Ishikawa (cell line): ENCODE data around the gene DIAPH2.

Experiments used
- CEBPB ChIP-seq: IDR thresholded peaks from 2 replicates; pipeline ENCODE4 v1.6.1; 2012
- CREB1 ChIP-seq: IDR thresholded peaks from 2 replicates; pipeline ENCODE4 v1.6.1; 2012; ENCODE audit warnings: low read depth
- EGR1 ChIP-seq: IDR thresholded peaks from 2 replicates; pipeline ENCODE4 v1.6.1; 2012
- EP300 ChIP-seq: IDR thresholded peaks from 2 replicates; pipeline ENCODE4 v1.6.1; 2012; ENCODE audit warnings: borderline replicate concordance
- FOXM1 ChIP-seq: IDR thresholded peaks from 2 replicates; pipeline ENCODE4 v1.6.1; 2012; ENCODE audit warnings: low read depth, borderline replicate concordance
- NFIC ChIP-seq: IDR thresholded peaks from 2 replicates; pipeline ENCODE4 v1.6.1; 2012
- RAD21 ChIP-seq: IDR thresholded peaks from 2 replicates; pipeline ENCODE4 v1.6.1; 2012; ENCODE audit warnings: low read depth
- TAF1 ChIP-seq: IDR thresholded peaks from 2 replicates; pipeline ENCODE4 v1.6.1; 2012; ENCODE audit warnings: low read depth, mild to moderate bottlenecking
- TCF12 ChIP-seq: IDR thresholded peaks from 2 replicates; pipeline ENCODE4 v1.6.1; 2012; ENCODE audit warnings: low read depth
- TEAD4 ChIP-seq: IDR thresholded peaks from 2 replicates; pipeline ENCODE4 v1.6.1; 2012
- YY1 ChIP-seq: IDR thresholded peaks from 2 replicates; pipeline ENCODE4 v1.6.1; 2012; ENCODE audit warnings: low read depth
- ZBTB7A ChIP-seq: IDR thresholded peaks from 2 replicates; pipeline ENCODE4 v1.6.1; 2012; ENCODE audit warnings: low read depth
- TF ChIP-seq, protein P1 (sequence below): IDR thresholded peaks from 2 replicates; pipeline ENCODE4 v1.6.1; 2012
- TF ChIP-seq, protein P2 (sequence below): IDR thresholded peaks from 2 replicates; pipeline ENCODE4 v1.6.1; 2012; ENCODE audit warnings: low read depth, mild to moderate bottlenecking
- TF ChIP-seq, protein P3 (sequence below): IDR thresholded peaks from 2 replicates; pipeline ENCODE4 v1.6.1; 2012

DIAPH2 gene

DNA sequence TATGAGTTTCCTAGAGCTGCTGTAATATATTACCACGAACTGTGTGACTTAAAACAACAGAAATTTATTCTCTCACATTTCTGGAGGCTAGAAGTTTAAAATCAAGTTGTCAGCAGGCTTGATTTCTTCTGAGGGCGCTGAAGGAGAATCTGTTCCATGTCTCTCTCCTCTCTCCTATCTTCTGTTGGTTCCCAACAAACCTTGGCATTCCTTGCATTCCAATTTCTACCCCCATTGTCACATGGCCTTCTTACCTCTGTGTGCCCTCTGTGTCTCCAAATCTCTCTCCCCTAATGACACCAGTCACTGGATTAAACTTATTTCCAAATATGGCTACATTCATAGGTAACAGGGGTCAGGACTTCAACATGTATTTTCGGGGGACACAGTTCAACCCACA lies 871.7 kb downstream of the DIAPH2 start:
- TF ChIP-seq, protein P1, sequence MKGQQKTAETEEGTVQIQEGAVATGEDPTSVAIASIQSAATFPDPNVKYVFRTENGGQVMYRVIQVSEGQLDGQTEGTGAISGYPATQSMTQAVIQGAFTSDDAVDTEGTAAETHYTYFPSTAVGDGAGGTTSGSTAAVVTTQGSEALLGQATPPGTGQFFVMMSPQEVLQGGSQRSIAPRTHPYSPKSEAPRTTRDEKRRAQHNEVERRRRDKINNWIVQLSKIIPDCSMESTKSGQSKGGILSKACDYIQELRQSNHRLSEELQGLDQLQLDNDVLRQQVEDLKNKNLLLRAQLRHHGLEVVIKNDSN, result no peak
- TF ChIP-seq CEBPB (no peak), YY1 (no peak), TCF12 (no peak)
- TF ChIP-seq, protein P2, sequence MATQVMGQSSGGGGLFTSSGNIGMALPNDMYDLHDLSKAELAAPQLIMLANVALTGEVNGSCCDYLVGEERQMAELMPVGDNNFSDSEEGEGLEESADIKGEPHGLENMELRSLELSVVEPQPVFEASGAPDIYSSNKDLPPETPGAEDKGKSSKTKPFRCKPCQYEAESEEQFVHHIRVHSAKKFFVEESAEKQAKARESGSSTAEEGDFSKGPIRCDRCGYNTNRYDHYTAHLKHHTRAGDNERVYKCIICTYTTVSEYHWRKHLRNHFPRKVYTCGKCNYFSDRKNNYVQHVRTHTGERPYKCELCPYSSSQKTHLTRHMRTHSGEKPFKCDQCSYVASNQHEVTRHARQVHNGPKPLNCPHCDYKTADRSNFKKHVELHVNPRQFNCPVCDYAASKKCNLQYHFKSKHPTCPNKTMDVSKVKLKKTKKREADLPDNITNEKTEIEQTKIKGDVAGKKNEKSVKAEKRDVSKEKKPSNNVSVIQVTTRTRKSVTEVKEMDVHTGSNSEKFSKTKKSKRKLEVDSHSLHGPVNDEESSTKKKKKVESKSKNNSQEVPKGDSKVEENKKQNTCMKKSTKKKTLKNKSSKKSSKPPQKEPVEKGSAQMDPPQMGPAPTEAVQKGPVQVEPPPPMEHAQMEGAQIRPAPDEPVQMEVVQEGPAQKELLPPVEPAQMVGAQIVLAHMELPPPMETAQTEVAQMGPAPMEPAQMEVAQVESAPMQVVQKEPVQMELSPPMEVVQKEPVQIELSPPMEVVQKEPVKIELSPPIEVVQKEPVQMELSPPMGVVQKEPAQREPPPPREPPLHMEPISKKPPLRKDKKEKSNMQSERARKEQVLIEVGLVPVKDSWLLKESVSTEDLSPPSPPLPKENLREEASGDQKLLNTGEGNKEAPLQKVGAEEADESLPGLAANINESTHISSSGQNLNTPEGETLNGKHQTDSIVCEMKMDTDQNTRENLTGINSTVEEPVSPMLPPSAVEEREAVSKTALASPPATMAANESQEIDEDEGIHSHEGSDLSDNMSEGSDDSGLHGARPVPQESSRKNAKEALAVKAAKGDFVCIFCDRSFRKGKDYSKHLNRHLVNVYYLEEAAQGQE, result no peak

DNA sequence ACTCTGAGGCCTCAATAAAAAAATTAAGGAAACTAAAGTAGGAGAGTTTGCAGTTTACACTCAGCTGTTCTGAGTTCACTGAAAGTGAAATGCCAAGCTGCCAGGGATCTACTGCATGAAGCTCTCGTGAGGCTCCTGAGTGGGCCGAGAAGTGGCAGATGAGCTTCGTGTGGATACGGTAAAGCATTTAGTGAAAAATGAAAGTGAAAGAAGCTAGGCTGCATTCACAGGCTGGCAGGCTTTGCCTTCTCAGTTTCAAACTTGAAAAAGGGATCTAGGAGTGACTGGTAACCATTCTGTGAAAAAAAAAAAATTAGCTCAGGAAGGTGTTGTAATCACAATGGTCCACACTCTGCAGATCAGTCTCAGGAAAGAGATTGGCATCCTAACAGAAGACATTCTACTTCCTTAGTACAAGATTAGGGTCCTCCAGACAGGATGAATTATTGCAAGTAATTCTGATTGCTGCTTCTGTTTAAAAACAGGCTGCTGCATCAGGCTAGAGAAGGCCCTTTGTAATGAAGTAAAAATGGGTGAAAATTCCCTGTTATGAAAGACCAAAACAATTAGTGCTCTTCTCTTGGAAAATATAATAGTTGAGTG lies 879.0 kb downstream of the DIAPH2 start:
- TF ChIP-seq, protein P3, sequence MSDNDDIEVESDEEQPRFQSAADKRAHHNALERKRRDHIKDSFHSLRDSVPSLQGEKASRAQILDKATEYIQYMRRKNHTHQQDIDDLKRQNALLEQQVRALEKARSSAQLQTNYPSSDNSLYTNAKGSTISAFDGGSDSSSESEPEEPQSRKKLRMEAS, result no peak
- no peak for TF ChIP-seq NFIC
- TF ChIP-seq, protein P1, result no peak

DNA sequence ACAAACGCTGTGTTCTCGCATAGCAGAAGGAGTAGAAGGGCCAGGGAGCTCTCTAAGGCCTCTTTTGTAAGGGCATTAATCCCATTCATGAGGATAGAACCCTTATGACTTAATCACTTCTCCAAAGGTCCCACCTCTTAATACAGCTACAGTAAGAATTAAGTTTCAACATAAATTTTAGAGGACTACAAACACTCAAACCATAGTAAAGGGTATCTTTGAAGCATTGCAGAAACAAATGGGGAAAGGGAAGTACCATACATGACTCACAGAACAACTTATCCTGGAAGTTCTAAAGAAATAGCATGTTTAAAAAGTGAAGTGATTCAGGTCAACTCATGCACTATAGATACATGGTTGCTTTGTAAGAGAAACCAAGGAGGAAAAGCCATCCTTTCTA lies 879.9 kb downstream of the DIAPH2 start:
- TF ChIP-seq EGR1, result no peak
- TF ChIP-seq CEBPB, result no peak
- no peak for TF ChIP-seq ZBTB7A
- TF ChIP-seq, protein P3, result no peak

DNA sequence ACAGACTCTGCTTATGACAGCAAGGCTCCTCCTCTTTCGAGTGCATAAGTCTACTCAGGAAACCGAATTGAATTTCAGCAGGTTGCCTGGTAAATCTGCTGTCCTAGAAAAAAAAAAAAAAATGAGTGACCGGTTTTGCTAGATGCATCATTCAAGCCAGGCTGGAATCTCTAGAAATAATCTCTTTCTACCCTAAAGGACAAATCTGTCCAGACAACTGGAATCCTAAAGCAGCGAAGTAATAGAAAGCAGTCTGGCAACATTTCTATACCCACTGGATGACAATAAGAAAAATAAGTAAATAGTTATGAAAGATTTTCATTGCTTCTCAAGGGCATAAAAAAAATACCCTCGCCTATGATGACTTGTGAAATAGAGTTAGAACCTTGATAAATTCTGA lies 902.5 kb downstream of the DIAPH2 start:
- TF ChIP-seq NFIC (no peak), TAF1 (no peak), CEBPB (no peak), ZBTB7A (no peak), FOXM1 (no peak), EGR1 (no peak), EP300 (no peak), RAD21 (no peak)
- TF ChIP-seq, protein P2, result no peak
- TF ChIP-seq, protein P3, result no peak

DNA sequence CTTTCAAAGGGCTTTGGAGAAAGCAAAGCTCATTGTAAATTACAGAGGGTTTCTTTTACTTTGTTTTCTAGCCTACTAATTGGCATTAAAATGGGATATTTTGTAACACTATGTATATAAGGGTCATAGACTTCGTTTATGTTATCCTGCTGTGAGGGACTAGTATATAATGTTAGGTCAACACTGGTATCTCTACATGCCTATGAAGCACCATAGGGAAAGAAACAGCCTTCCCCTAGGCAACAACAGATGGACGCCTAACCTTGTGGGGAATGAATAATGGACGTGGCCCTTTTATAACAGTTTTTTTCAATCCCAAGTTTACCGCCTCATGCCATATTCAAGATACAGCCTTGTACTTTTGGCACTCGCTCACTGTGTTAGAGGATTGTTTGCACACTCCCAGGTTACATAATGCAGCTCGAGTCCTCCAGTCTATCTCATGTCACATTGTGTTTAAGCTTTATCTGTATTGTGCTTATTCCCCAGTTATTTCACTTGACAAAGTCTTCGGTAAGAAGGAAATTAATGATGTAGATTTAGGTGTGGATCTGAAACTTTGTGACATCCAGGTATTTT lies 910.1 kb downstream of the DIAPH2 start:
- TF ChIP-seq RAD21, result no peak
- TF ChIP-seq YY1, result no peak
- no peak for TF ChIP-seq ZBTB7A
- TF ChIP-seq EP300, result no peak
- TF ChIP-seq CREB1, result no peak

DNA sequence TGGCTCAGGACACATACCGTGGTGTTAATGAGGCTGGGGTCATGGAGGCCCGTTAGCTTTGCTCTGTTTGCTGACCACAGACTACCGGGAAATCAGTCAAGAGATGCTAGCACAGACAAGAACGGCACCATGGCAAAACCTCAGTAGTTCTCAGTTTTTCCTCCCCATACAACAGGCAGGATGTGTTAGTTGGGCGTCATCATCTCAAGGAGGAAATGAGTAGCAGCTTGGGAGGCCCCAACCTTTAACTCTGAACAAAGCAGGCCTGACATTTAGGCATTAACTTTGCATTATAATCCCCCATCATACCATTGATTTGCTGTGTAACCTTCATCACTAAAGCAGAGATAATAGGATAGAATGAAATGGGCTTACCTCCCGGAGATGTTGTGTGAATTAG lies 913.3 kb downstream of the DIAPH2 start:
- TF ChIP-seq CREB1, result no peak
- TF ChIP-seq NFIC, result no peak
- TF ChIP-seq EP300, result no peak
- TF ChIP-seq TAF1, result no peak
- TF ChIP-seq, protein P1, result no peak
- TF ChIP-seq EGR1, result no peak
- no peak for TF ChIP-seq FOXM1
- no peak for TF ChIP-seq TEAD4
- TF ChIP-seq, protein P3, result no peak
- TF ChIP-seq, protein P2, result no peak
- TF ChIP-seq TCF12, result no peak
- TF ChIP-seq CEBPB, result no peak
- TF ChIP-seq RAD21, result no peak
- TF ChIP-seq YY1, result no peak
